ENCODE measurements around the gene SLC25A1. TPM values are rescaled to one million over a fixed set of nuclear protein-coding genes. Genes with fewer than 3 reads are reported as not detected.

The SLC25A1 gene
- total and polyA plus RNA-seq, 2 of the 4 experiments (the other 2 are of a cell fraction), result 41.0 to 56.5 TPM

- no peak for ATAC-seq (ENCODE audit: low read depth)
- Histone ChIP-seq H3K4me3 (ENCODE audit: insufficient read depth, low read depth, low read length) (no peak overlapping the region), H3K23ac (ENCODE audit: low read depth, low read length) (no peak overlapping the region), H3K4me1 (ENCODE audit: control insufficient read depth, insufficient read depth, low read length) (no peaks in the 10 kb centered on the region), H4K20me1 (ENCODE audit: insufficient read depth, low read length) (no peaks in the 10 kb centered on the region), H3K4me2 (ENCODE audit: low read depth, low read length) (no peak overlapping the region), H3K27me3 (ENCODE audit: control insufficient read depth, insufficient read depth, low read length) (no peaks in the 10 kb centered on the region), H2AFZ (replicated peaks; ENCODE audit: low read length, poor library complexity) (no peak overlapping the region), H3K36me3 (ENCODE audit: control insufficient read depth, insufficient read depth, low read length) (peaks cover 53% of the 10 kb centered on the region), H2BK20ac (ENCODE audit: low read depth, low read length) (no peak overlapping the region), H4K8ac (ENCODE audit: low read depth in 2 of 2, low read length in 2 of 2) (no peak overlapping the region), H3K9ac (ENCODE audit: low read depth, low read length) (no peak overlapping the region), H4K5ac (ENCODE audit: low read depth, low read length) (no peak overlapping the region), H3K9me1 (ENCODE audit: insufficient read depth, low read length) (peaks cover 3% of the 10 kb centered on the region; the same call in 1 of the 2 replicates), H3K14ac (replicated peaks; ENCODE audit: low read depth, low read length) (no peak overlapping the region), H3K9me3 (ENCODE audit: control insufficient read depth, insufficient read depth, low read length) (no peaks in the 10 kb centered on the region), H3K56ac (ENCODE audit: extremely low read depth, insufficient read depth, low read length) (no peak overlapping the region), H3K79me1 (ENCODE audit: low read depth in 1 of 2, low read length in 2 of 2) (no peaks in the 10 kb centered on the region), H3K27ac (ENCODE audit: insufficient read depth, low read length) (no peak overlapping the region), H3K18ac (ENCODE audit: low read depth, low read length) (no peak overlapping the region), H3K4ac (ENCODE audit: low read depth, low read length) (no peak overlapping the region), H2BK5ac (ENCODE audit: low read depth, low read length, poor library complexity, severe bottlenecking) (no peak overlapping the region), H2BK15ac (ENCODE audit: low read depth, low read length) (no peak overlapping the region), H2BK120ac (ENCODE audit: low read depth, low read length) (no peak overlapping the region), H2AK5ac (ENCODE audit: low read depth, low read length) (no peak overlapping the region), H2AK9ac (replicated peaks; ENCODE audit: low read depth, low read length, poor library complexity) (no peak overlapping the region), H4K91ac (ENCODE audit: insufficient read depth, low read depth, low read length) (no peak overlapping the region)
- TF ChIP-seq CHD1 (IDR thresholded peaks at IDR 0.05; ENCODE audit: low read depth, low read length) (no peak), FOS (IDR thresholded peaks at IDR 0.05; ENCODE audit: low read depth, low read length) (no peak), MAFK (IDR thresholded peaks at IDR 0.05; ENCODE audit: low read depth, low read length) (no peak), RAD21 (IDR thresholded peaks at IDR 0.05; ENCODE audit: low read length) (no peak), MAZ (IDR thresholded peaks at IDR 0.05; ENCODE audit: borderline replicate concordance, low read depth, low read length) (no peak), USF2 (IDR thresholded peaks at IDR 0.05; ENCODE audit: low read depth, low read length) (no peak), SMC3 (IDR thresholded peaks at IDR 0.05; ENCODE audit: low read depth, low read length) (no peak), MXI1 (IDR thresholded peaks at IDR 0.05; ENCODE audit: borderline replicate concordance, low read depth, low read length) (no peak), RCOR1 (IDR thresholded peaks at IDR 0.05; ENCODE audit: insufficient replicate concordance, low read length) (no peak), NFE2L2 (IDR thresholded peaks at IDR 0.05; ENCODE audit: low read depth, low read length) (no peak), BHLHE40 (IDR thresholded peaks at IDR 0.05; ENCODE audit: low read depth, low read length) (no peak), POLR2A (IDR thresholded peaks at IDR 0.05; ENCODE audit: low read depth, low read length) (no peak), ELK1 (IDR thresholded peaks at IDR 0.05; ENCODE audit: borderline replicate concordance, low read depth, low read length) (no peak), RFX5 (IDR thresholded peaks at IDR 0.05; ENCODE audit: low read depth, low read length) (no peak), CEBPB (IDR thresholded peaks at IDR 0.05; ENCODE audit: low read depth, low read length) (no peak), CTCF (conservative IDR thresholded peaks at IDR 0.05; ENCODE audit: low read depth, low read length) (no peak)
- no TSS peak for BruUV-seq (replicated peaks)
- intact Hi-C loops (cut with micrococcal nuclease), result no loop called here
- CTCF ChIA-PET, result no interaction called here
- dilution Hi-C loops (cut with HindIII; ENCODE audit: low sequenced_read_pairs, unreplicated experiment), result no loop called here
- POLR2A ChIA-PET (ENCODE audit: unreplicated experiment), result no interaction called here
- in situ Hi-C loops (cut with MboI; ENCODE audit: low sequenced_read_pairs), result no loop called here
- DNase-seq, result no peak
- 94% methylated on average over 3 of the region's 9 CpGs; no CpG with 5 or more reads in 1 of the 2 experiments for WGBS, 2 experiments (ENCODE audit: extremely low coverage in 2 of 2, insufficient read length in 1 of 2)
Observed at GRCh38 chr22:19132693-19133400, 45.7 kb downstream of the SLC25A1 start.
